Ishikawa (cell line): ENCODE results near the gene SCN4B.

Source experiments
- CEBPB ChIP-seq: IDR thresholded peaks from 2 replicates; pipeline ENCODE4 v1.6.1; 2012
- CREB1 ChIP-seq: IDR thresholded peaks from 2 replicates; pipeline ENCODE4 v1.6.1; 2012; ENCODE audit warnings: low read depth
- EGR1 ChIP-seq: IDR thresholded peaks from 2 replicates; pipeline ENCODE4 v1.6.1; 2012
- EP300 ChIP-seq: IDR thresholded peaks from 2 replicates; pipeline ENCODE4 v1.6.1; 2012; ENCODE audit warnings: borderline replicate concordance
- FOXM1 ChIP-seq: IDR thresholded peaks from 2 replicates; pipeline ENCODE4 v1.6.1; 2012; ENCODE audit warnings: low read depth, borderline replicate concordance
- MAX ChIP-seq: IDR thresholded peaks from 2 replicates; pipeline ENCODE4 v1.6.1; 2012
- NFIC ChIP-seq: IDR thresholded peaks from 2 replicates; pipeline ENCODE4 v1.6.1; 2012
- RAD21 ChIP-seq: IDR thresholded peaks from 2 replicates; pipeline ENCODE4 v1.6.1; 2012; ENCODE audit warnings: low read depth
- TAF1 ChIP-seq: IDR thresholded peaks from 2 replicates; pipeline ENCODE4 v1.6.1; 2012; ENCODE audit warnings: low read depth, mild to moderate bottlenecking
- TEAD4 ChIP-seq: IDR thresholded peaks from 2 replicates; pipeline ENCODE4 v1.6.1; 2012
- YY1 ChIP-seq: IDR thresholded peaks from 2 replicates; pipeline ENCODE4 v1.6.1; 2012; ENCODE audit warnings: low read depth
- ZBTB7A ChIP-seq: IDR thresholded peaks from 2 replicates; pipeline ENCODE4 v1.6.1; 2012; ENCODE audit warnings: low read depth
- TF ChIP-seq, protein P1 (sequence below): IDR thresholded peaks from 2 replicates; pipeline ENCODE4 v1.6.1; 2012; ENCODE audit warnings: low read depth, mild to moderate bottlenecking
- TF ChIP-seq, protein P2 (sequence below): IDR thresholded peaks from 2 replicates; pipeline ENCODE4 v1.6.1; 2012

- TF ChIP-seq EP300: no peak
- TF ChIP-seq MAX: no peak
- no peak for TF ChIP-seq TAF1
- no peak for TF ChIP-seq NFIC
- TF ChIP-seq, protein P1, sequence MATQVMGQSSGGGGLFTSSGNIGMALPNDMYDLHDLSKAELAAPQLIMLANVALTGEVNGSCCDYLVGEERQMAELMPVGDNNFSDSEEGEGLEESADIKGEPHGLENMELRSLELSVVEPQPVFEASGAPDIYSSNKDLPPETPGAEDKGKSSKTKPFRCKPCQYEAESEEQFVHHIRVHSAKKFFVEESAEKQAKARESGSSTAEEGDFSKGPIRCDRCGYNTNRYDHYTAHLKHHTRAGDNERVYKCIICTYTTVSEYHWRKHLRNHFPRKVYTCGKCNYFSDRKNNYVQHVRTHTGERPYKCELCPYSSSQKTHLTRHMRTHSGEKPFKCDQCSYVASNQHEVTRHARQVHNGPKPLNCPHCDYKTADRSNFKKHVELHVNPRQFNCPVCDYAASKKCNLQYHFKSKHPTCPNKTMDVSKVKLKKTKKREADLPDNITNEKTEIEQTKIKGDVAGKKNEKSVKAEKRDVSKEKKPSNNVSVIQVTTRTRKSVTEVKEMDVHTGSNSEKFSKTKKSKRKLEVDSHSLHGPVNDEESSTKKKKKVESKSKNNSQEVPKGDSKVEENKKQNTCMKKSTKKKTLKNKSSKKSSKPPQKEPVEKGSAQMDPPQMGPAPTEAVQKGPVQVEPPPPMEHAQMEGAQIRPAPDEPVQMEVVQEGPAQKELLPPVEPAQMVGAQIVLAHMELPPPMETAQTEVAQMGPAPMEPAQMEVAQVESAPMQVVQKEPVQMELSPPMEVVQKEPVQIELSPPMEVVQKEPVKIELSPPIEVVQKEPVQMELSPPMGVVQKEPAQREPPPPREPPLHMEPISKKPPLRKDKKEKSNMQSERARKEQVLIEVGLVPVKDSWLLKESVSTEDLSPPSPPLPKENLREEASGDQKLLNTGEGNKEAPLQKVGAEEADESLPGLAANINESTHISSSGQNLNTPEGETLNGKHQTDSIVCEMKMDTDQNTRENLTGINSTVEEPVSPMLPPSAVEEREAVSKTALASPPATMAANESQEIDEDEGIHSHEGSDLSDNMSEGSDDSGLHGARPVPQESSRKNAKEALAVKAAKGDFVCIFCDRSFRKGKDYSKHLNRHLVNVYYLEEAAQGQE: no peak
- TF ChIP-seq FOXM1: no peak
- no peak for TF ChIP-seq RAD21
- no peak for TF ChIP-seq CREB1
- TF ChIP-seq, protein P2, sequence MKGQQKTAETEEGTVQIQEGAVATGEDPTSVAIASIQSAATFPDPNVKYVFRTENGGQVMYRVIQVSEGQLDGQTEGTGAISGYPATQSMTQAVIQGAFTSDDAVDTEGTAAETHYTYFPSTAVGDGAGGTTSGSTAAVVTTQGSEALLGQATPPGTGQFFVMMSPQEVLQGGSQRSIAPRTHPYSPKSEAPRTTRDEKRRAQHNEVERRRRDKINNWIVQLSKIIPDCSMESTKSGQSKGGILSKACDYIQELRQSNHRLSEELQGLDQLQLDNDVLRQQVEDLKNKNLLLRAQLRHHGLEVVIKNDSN: no peak
- TF ChIP-seq TEAD4: no peak
- TF ChIP-seq ZBTB7A: no peak
- TF ChIP-seq EGR1: no peak
- TF ChIP-seq CEBPB: no peak
- TF ChIP-seq YY1: no peak
Observed at GRCh38 chr11:118174006-118174567, 21.5 kb upstream of the SCN4B start.
